Breast epithelium (tissue), 3 donors: ENCODE measurements around the gene SLC52A1.

Experiments
- CTCF ChIP-seq, 3 donors: fragments of 450-650 bp; IDR thresholded peaks; one replicate each; pipeline ENCODE4 v1.5.1; 2016 to 2017; ENCODE audit warnings: antibody characterized with exemption in 3 of 3, mild to moderate bottlenecking in 3 of 3, moderate library complexity in 3 of 3
- POLR2A ChIP-seq: fragments of 450-650 bp; IDR thresholded peaks from one replicate; pipeline ENCODE4 v1.6.1; 2016; ENCODE audit warnings: antibody characterized with exemption, mild to moderate bottlenecking, moderate library complexity
- POLR2AphosphoS5 ChIP-seq, 3 donors: sonication (generic); formaldehyde crosslinking; IDR thresholded peaks; one replicate each; pipeline ENCODE4 v1.6.1; 2017; ENCODE audit warnings: antibody characterized with exemption in 3 of 3

GRCh38 chr17:5050278-5050677, 15.1 kb upstream of the SLC52A1 start:
- TF ChIP-seq CTCF (IDR thresholded peaks at IDR 0.05) (no peak), POLR2A (no peak), POLR2AphosphoS5 (IDR thresholded peaks at IDR 0.05) (peak in 1 of 3 donors; percentile 9)
